ENCODE data around the gene CALML5.

DNA sequence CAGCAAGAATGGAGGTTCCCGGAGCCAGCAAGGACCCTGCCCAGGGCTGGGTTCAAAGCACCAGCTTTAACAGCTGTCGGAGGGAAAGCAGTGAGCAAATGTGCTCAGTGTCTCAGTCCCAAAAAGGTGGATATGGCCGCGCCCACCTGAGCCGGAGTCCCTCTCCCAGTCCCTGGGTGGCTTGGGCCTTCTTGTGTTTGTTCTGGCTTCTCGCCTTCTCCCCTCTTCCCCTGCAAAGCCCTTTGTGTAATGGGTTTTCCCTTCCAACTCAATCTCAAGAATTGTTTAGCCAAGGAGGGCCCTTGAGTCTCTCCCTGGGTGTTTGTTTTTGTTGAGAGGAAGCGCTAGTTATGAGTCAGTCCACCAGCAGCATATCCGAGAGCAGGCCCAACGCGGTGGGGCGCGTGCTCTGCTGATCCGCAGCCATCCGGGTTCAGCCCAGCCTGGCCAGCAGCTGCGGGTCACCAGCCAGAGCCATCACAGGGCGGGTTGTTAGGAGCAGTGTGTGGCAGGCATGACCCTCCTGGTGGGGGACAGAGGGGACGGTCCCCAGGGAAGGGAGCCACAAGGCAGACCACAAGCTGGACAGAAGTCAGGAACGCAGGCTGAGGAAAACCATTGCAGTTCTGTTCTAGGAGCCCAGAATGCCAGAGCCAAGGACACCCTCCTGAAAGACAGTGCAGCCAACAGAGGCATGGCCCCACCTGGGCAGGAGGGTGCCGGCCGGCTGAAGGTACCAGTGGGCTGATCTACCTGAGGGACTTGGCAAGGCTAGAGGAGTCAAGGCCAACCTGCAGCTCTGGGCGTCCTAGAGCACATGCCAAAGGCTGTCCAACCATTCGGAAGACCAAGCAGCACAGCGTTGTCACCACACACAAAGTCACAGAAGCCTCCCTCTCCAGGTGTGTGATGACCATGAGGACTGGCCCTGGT is 46.7 kb upstream of the CALML5 start:
- TF ChIP-seq, protein P1, sequence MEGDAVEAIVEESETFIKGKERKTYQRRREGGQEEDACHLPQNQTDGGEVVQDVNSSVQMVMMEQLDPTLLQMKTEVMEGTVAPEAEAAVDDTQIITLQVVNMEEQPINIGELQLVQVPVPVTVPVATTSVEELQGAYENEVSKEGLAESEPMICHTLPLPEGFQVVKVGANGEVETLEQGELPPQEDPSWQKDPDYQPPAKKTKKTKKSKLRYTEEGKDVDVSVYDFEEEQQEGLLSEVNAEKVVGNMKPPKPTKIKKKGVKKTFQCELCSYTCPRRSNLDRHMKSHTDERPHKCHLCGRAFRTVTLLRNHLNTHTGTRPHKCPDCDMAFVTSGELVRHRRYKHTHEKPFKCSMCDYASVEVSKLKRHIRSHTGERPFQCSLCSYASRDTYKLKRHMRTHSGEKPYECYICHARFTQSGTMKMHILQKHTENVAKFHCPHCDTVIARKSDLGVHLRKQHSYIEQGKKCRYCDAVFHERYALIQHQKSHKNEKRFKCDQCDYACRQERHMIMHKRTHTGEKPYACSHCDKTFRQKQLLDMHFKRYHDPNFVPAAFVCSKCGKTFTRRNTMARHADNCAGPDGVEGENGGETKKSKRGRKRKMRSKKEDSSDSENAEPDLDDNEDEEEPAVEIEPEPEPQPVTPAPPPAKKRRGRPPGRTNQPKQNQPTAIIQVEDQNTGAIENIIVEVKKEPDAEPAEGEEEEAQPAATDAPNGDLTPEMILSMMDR (IDR thresholded peaks at IDR 0.05), result no peak
- TF ChIP-seq POLR2A (IDR thresholded peaks at IDR 0.05), result peak in 1 of 2 donors; percentile 42

All from thyroid gland (tissue), 4 donors.